ENCODE results near the gene TP73.

Gene TP73

GRCh38 chr1:3730543-3731247 is 78.4 kb downstream of the TP73 start:
- Histone ChIP-seq H3K4me3 (no peak overlapping the region), H3K27ac (no peak overlapping the region), H3K4me1 (peaks cover 0 to 5% (median 2%) of the 10 kb centered on the region in 4 donors), H3K36me3 (peaks cover 0 to 14% (median 9%) of the 10 kb centered on the region in 3 donors), H3K9me3 (no peaks in the 10 kb centered on the region), H3K27me3 (peaks cover 0 to 67% of the 10 kb centered on the region in 2 donors)
- DNase-seq = no peak
- intact Hi-C loops (cut with DNase I; ENCODE audit: low total_unique reads) = no loop called here
- TF ChIP-seq CTCF (IDR thresholded peaks at IDR 0.05) = no peak

GRCh38 chr1:3731583-3732433 is 79.5 kb downstream of the TP73 start:
- DNase-seq = no peak
- peaks cover 3 to 25% (median 13%) of the 10 kb centered on the region in 3 donors for H3K36me3 ChIP-seq
- H3K9me3 ChIP-seq = no peaks in the 10 kb centered on the region
- no peak for TF ChIP-seq CTCF (IDR thresholded peaks at IDR 0.05)
- peaks cover 0 to 5% (median 2%) of the 10 kb centered on the region in 4 donors for H3K4me1 ChIP-seq
- H3K27me3 ChIP-seq = peaks cover 0 to 65% of the 10 kb centered on the region in 2 donors
- no peak overlapping the region for H3K27ac ChIP-seq
- intact Hi-C loops (cut with DNase I; ENCODE audit: low total_unique reads) = no loop called here
- no peak overlapping the region for H3K4me3 ChIP-seq

- no peaks in the 10 kb centered on the region for H3K9me3 ChIP-seq
- TF ChIP-seq CTCF (IDR thresholded peaks at IDR 0.05) = no peak
- peaks cover 8 to 33% (median 20%) of the 10 kb centered on the region in 3 donors for H3K36me3 ChIP-seq
- H3K4me1 ChIP-seq = peaks cover 0 to 5% (median 2%) of the 10 kb centered on the region in 4 donors
- H3K4me3 ChIP-seq = no peak overlapping the region
- intact Hi-C loops (cut with DNase I; ENCODE audit: low total_unique reads) = no loop called here
- H3K27ac ChIP-seq = no peak overlapping the region
- DNase-seq = no peak
- H3K27me3 ChIP-seq = peaks cover 0 to 57% of the 10 kb centered on the region in 2 donors
These were observed 80.2 kb downstream of the TP73 start for GRCh38 chr1:3732434-3733093.

- Histone ChIP-seq H3K4me1 (peaks cover 0 to 5% (median 2%) of the 10 kb centered on the region in 4 donors), H3K9me3 (no peaks in the 10 kb centered on the region), H3K27me3 (peaks cover 0 to 50% of the 10 kb centered on the region in 2 donors), H3K27ac (no peak overlapping the region), H3K36me3 (peaks cover 16 to 40% (median 28%) of the 10 kb centered on the region in 3 donors), H3K4me3 (no peak overlapping the region)
- intact Hi-C loops (cut with DNase I; ENCODE audit: low total_unique reads) = no loop called here
- DNase-seq = no peak
- no peak for TF ChIP-seq CTCF (IDR thresholded peaks at IDR 0.05)
These were observed 81.0 kb downstream of the TP73 start for GRCh38 chr1:3733094-3733882.
